ENCODE measurements around the gene SLC35G2. TPM values are rescaled to one million over a fixed set of nuclear protein-coding genes. Genes with fewer than 3 reads are reported as not detected.
"Not testable (repeated sequence)": the region's sequence is repeated elsewhere in the genome, so short reads cannot be mapped to it uniquely, and the experiment has no call there.

Gene SLC35G2
- total RNA-seq, 2 donors from 2014 or later: 7.3 to 7.8 TPM

DNA sequence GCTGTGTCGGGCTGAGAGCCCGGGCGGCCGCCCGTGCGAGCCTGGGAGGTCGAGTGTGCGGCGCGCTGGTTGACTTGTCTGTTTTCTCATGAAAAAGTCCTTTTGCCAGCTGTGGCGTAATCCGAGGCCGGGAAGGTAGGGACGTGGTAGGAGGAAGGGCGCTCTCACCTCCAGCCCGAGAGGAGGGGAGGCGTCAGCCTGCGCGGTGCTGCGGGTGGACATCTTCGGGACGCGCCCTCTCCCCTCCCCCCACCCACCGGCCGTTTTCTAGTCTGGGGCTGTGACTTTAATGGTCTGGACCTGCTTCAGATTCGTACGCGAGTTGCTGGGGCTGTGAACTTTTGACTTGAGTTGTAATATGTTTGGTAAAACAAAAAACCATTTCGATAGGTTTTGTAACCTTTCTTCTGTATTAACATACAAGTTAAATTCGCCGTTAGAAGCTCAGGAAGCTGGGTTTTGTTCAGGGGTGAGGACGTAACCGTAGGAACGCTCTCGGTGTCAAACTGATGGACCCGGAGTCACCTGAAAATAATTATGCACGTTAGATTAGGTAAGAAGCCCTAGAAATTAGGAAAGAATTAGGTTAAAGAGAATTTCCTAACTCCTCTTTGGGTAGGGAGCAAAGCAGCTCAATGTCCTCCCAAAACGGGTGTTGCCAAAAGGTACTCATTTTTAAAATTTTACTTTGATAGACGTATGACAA is 43.8 kb downstream of the SLC35G2 start:
- H3K27me3 ChIP-seq: no peaks in the 10 kb centered on the region
- TF ChIP-seq, protein P1, sequence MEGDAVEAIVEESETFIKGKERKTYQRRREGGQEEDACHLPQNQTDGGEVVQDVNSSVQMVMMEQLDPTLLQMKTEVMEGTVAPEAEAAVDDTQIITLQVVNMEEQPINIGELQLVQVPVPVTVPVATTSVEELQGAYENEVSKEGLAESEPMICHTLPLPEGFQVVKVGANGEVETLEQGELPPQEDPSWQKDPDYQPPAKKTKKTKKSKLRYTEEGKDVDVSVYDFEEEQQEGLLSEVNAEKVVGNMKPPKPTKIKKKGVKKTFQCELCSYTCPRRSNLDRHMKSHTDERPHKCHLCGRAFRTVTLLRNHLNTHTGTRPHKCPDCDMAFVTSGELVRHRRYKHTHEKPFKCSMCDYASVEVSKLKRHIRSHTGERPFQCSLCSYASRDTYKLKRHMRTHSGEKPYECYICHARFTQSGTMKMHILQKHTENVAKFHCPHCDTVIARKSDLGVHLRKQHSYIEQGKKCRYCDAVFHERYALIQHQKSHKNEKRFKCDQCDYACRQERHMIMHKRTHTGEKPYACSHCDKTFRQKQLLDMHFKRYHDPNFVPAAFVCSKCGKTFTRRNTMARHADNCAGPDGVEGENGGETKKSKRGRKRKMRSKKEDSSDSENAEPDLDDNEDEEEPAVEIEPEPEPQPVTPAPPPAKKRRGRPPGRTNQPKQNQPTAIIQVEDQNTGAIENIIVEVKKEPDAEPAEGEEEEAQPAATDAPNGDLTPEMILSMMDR (IDR thresholded peaks at IDR 0.05): no peak
- TF ChIP-seq POLR2A (IDR thresholded peaks at IDR 0.05): no peak
- DNase-seq (peak; percentile 75 to 86 (median 81)), ATAC-seq (peak; percentile 58)
- H3K9me3 ChIP-seq: no peaks in the 10 kb centered on the region
- peak overlapping the region; percentile 64 to 82 for H3K4me3 ChIP-seq
- H3K4me1 ChIP-seq: peaks cover 37% of the 10 kb centered on the region
- WGBS, 2 donors: 1% methylated on average over 17 to 36 of the region's 39 CpGs
- no peaks in the 10 kb centered on the region for H3K36me3 ChIP-seq (replicated peaks in 1 of 2; ENCODE audit: insufficient read depth in 1 of 2, low read depth in 2 of 2)
- H3K27ac ChIP-seq: peak overlapping the region; percentile 73 to 98 (median 96)
- intact Hi-C loops (cut with DNase I): no loop called here

DNA sequence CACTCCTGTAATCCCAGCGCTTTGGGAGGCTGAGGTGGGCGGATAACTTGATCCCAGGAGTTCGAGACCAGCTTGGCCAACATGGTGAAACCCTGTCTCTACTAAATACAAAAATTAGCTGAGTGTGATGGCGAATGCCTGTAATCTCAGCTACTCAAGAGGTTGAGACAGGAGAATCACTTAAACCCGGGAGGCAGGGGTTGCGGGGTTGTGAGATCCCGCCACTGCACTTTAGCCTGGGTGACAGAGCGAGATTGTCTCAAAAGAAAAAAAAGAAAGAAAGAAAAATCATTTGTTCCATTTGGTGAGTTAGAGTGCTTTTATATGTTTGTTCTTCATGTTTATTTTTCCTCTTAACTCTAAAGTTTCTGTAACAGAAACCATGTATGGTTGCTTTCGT is 50.4 kb downstream of the SLC35G2 start:
- H3K27ac ChIP-seq: no peak overlapping the region
- TF ChIP-seq, protein P1 (IDR thresholded peaks at IDR 0.05): no peak
- no peak for TF ChIP-seq POLR2A (IDR thresholded peaks at IDR 0.05)
- DNase-seq (no peak), ATAC-seq (no peak)
- 93 to 95% methylated on average over 9 of the region's 9 CpGs for WGBS, 2 donors
- H3K9me3 ChIP-seq: no peaks in the 10 kb centered on the region
- intact Hi-C loops (cut with DNase I): no loop called here
- H3K4me1 ChIP-seq: peaks cover 9% of the 10 kb centered on the region
- H3K4me3 ChIP-seq: no peak overlapping the region
- no peaks in the 10 kb centered on the region for H3K36me3 ChIP-seq (replicated peaks in 1 of 2; ENCODE audit: insufficient read depth in 1 of 2, low read depth in 2 of 2)
- H3K27me3 ChIP-seq: no peaks in the 10 kb centered on the region

DNA sequence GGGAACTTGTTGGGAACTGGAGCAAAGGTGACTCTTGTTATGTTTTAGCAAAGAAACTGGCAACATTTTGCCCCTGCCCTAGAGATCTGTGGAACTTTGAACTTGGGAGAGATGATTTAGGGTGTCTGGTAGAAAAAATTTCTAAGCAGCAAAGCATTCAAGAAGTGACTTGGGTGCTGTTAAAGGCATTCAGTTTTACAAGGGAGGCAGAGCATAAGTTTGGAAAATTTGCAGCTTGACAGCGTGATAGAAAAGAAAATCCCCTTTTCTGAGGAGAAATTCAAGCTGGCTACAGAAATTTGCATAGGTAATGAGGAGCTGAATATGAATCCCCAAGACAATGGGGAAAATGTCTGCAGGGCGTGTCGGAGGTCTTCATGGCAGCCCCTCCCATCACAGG is 53.3 kb downstream of the SLC35G2 start:
- H3K27me3 ChIP-seq; DNase-seq; H3K4me1 ChIP-seq; H3K9me3 ChIP-seq; H3K27ac ChIP-seq; H3K36me3 ChIP-seq (replicated peaks in 1 of 2; ENCODE audit: insufficient read depth in 1 of 2, low read depth in 2 of 2); ATAC-seq; intact Hi-C loops (cut with DNase I); H3K4me3 ChIP-seq: not testable (repeated sequence)
- WGBS, 2 donors: 99 to 100% methylated on average over 3 of the region's 3 CpGs

DNA sequence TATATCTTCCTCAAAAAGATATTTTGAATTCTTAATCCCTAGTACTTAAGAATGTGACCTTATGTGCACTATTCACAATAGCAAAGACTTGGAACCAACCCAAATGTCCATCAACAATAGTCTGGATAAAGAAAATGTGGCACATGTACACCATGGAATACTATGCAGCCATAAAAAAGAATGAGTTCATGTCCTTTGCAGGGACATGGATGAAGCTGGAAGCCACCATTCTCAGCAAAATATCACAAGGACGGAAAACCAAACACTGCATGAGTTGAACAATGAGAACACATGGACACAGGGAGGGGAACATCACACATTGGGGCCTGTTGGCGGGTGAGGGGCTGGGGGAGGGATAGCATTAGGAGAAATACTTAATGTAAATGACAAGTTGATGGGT is 60.6 kb downstream of the SLC35G2 start:
- ATAC-seq; H3K4me3 ChIP-seq; H3K27ac ChIP-seq; DNase-seq; intact Hi-C loops (cut with DNase I); H3K36me3 ChIP-seq (replicated peaks in 1 of 2; ENCODE audit: insufficient read depth in 1 of 2, low read depth in 2 of 2); H3K27me3 ChIP-seq; H3K9me3 ChIP-seq: not testable (repeated sequence)
- 98 to 100% methylated on average over 2 of the region's 2 CpGs for WGBS, 2 donors
- H3K4me1 ChIP-seq: peaks cover 11% of the 10 kb centered on the region

DNA sequence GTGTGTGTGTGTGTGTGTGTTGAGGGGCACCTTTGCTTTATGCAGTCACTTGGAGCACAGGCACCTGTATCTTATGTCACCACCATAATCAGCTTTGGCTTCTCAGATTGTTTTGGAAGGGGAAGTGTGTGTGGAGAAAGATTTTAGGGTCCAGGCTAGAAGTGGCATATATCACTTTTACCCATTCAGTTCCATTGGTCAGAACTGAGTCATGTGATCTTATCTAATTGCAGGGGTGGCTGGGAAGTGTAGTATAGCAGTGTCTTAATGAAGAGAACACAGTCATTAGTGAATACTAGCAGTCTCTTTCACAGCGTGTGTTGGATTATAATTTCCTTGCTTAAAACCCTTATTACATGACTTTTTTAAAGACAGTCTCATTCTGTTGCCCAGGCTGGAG is 63.6 kb downstream of the SLC35G2 start:
- DNase-seq (no peak), ATAC-seq (no peak)
- 83 to 94% methylated on average over 1 of the region's 1 CpG for WGBS, 2 donors
- H3K27ac ChIP-seq: no peak overlapping the region
- peaks cover 17% of the 10 kb centered on the region for H3K4me1 ChIP-seq
- no peak for TF ChIP-seq POLR2A (IDR thresholded peaks at IDR 0.05)
- TF ChIP-seq, protein P1 (IDR thresholded peaks at IDR 0.05): no peak
- no peaks in the 10 kb centered on the region for H3K9me3 ChIP-seq
- no peak overlapping the region for H3K4me3 ChIP-seq
- H3K36me3 ChIP-seq (replicated peaks in 1 of 2; ENCODE audit: insufficient read depth in 1 of 2, low read depth in 2 of 2): no peaks in the 10 kb centered on the region
- no peaks in the 10 kb centered on the region for H3K27me3 ChIP-seq
- intact Hi-C loops (cut with DNase I): no loop called here

All from body of pancreas (tissue), 4 donors.